Right kidney (tissue), 9 donors: ENCODE data around the gene PCBP2.
"Not testable (repeated sequence)": the region's sequence is repeated elsewhere in the genome, so short reads cannot be mapped to it uniquely, and the experiment has no call there.

Experiments
- DNase-seq: peaks from one replicate; pipeline ENCODE4 v3.0.0-alpha.2; 2016
- long read RNA-seq, 8 donors: transcript quantifications; one replicate each; lab custom pipeline, GENCODE V29; 2026

Gene PCBP2
- long read RNA-seq, donor 1, transcript PCBP2-202 (15 exons, 1,814 nt) = minor isoform, 7 of 106 reads
- long read RNA-seq, donor 1, transcript PCBP2-207 (15 exons, 1,457 nt) = minor isoform, 12 of 106 reads
- long read RNA-seq, donor 1, transcript PCBP2-209 (3 exons, 1,696 nt) = major isoform, 24 of 106 reads
- long read RNA-seq, donor 1, transcript PCBP2-203 (13 exons, 3,026 nt) = minor isoform, 8 of 106 reads
- long read RNA-seq, donor 1, partial matches to known transcripts = 13 of 106 reads
- long read RNA-seq, donor 1, other reads (novel, unspliced or antisense) = 25 of 106 reads
- long read RNA-seq, donor 2, transcript PCBP2-203 (13 exons, 3,026 nt) = minor isoform, 6 of 85 reads
- long read RNA-seq, donor 2, transcript PCBP2-207 (15 exons, 1,457 nt) = minor isoform, 5 of 85 reads
- long read RNA-seq, donor 2, transcript PCBP2-209 (3 exons, 1,696 nt) = major isoform, 11 of 85 reads
- long read RNA-seq, donor 2, partial matches to known transcripts = 42 of 85 reads
- long read RNA-seq, donor 2, other reads (novel, unspliced or antisense) = 6 of 85 reads
- long read RNA-seq, donor 3, transcript PCBP2-207 (15 exons, 1,457 nt) = minor isoform, 9 of 89 reads
- long read RNA-seq, donor 3, transcript PCBP2-209 (3 exons, 1,696 nt) = major isoform, 13 of 89 reads
- long read RNA-seq, donor 3, transcript PCBP2-201 (14 exons, 1,730 nt) = minor isoform, 5 of 89 reads
- long read RNA-seq, donor 3, partial matches to known transcripts = 36 of 89 reads
- long read RNA-seq, donor 3, other reads (novel, unspliced or antisense) = 11 of 89 reads
- long read RNA-seq, donor 4, transcript PCBP2-202 (15 exons, 1,814 nt) = minor isoform, 7 of 164 reads
- long read RNA-seq, donor 4, transcript PCBP2-203 (13 exons, 3,026 nt) = minor isoform, 6 of 164 reads
- long read RNA-seq, donor 4, transcript PCBP2-209 (3 exons, 1,696 nt) = major isoform, 36 of 164 reads
- long read RNA-seq, donor 4, transcript PCBP2-207 (15 exons, 1,457 nt) = minor isoform, 14 of 164 reads
- long read RNA-seq, donor 4, partial matches to known transcripts = 71 of 164 reads
- long read RNA-seq, donor 4, other reads (novel, unspliced or antisense) = 15 of 164 reads
- long read RNA-seq, donor 5, transcript PCBP2-203 (13 exons, 3,026 nt) = minor isoform, 11 of 173 reads
- long read RNA-seq, donor 5, transcript PCBP2-209 (3 exons, 1,696 nt) = major isoform, 20 of 173 reads
- long read RNA-seq, donor 5, transcript PCBP2-202 (15 exons, 1,814 nt) = minor isoform, 17 of 173 reads
- long read RNA-seq, donor 5, transcript PCBP2-207 (15 exons, 1,457 nt) = minor isoform, 18 of 173 reads
- long read RNA-seq, donor 5, partial matches to known transcripts = 36 of 173 reads
- long read RNA-seq, donor 5, other reads (novel, unspliced or antisense) = 43 of 173 reads
- long read RNA-seq, donor 6, transcript PCBP2-202 (15 exons, 1,814 nt) = minor isoform, 8 of 143 reads
- long read RNA-seq, donor 6, transcript PCBP2-207 (15 exons, 1,457 nt) = minor isoform, 12 of 143 reads
- long read RNA-seq, donor 6, transcript PCBP2-209 (3 exons, 1,696 nt) = major isoform, 17 of 143 reads
- long read RNA-seq, donor 6, transcript PCBP2-203 (13 exons, 3,026 nt) = minor isoform, 11 of 143 reads
- long read RNA-seq, donor 6, partial matches to known transcripts = 69 of 143 reads
- long read RNA-seq, donor 6, other reads (novel, unspliced or antisense) = 13 of 143 reads
- long read RNA-seq, donor 7, transcript PCBP2-202 (15 exons, 1,814 nt) = minor isoform, 13 of 243 reads
- long read RNA-seq, donor 7, transcript PCBP2-209 (3 exons, 1,696 nt) = major isoform, 33 of 243 reads
- long read RNA-seq, donor 7, transcript PCBP2-201 (14 exons, 1,730 nt) = minor isoform, 10 of 243 reads
- long read RNA-seq, donor 7, transcript PCBP2-203 (13 exons, 3,026 nt) = minor isoform, 11 of 243 reads
- long read RNA-seq, donor 7, partial matches to known transcripts = 113 of 243 reads
- long read RNA-seq, donor 7, other reads (novel, unspliced or antisense) = 36 of 243 reads
- long read RNA-seq, donor 8, transcript PCBP2-207 (15 exons, 1,457 nt) = minor isoform, 15 of 376 reads
- long read RNA-seq, donor 8, transcript PCBP2-209 (3 exons, 1,696 nt) = major isoform, 20 of 376 reads
- long read RNA-seq, donor 8, transcript PCBP2-203 (13 exons, 3,026 nt) = minor isoform, 8 of 376 reads
- long read RNA-seq, donor 8, transcript PCBP2-202 (15 exons, 1,814 nt) = minor isoform, 11 of 376 reads
- long read RNA-seq, donor 8, partial matches to known transcripts = 289 of 376 reads
- long read RNA-seq, donor 8, other reads (novel, unspliced or antisense) = 23 of 376 reads

DNA sequence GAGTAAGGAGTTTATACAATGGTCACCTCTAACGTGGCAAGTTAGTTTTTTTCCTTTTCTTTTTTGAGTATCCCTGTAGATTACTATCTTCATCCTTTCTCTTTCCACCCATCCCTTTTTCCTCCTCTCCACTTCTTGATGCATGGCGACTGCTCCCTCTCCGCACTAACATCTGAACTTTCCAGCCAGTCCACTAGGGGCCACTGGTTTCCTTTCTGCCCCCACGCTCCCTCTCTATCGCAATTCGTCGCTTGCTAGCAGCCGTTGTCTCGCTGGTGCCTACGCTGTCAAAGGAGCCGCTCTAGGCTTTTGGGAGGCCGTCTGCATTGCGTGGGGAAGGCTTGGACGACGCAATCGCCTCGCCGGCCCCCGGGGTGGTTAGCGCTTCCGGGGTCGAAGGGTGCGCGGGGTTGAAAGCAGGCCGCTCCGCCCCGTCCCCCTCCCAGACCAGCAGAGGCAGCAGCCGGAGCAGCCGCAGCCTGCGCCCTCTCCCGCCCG, at the start of gene PCBP2:
Gene PCBP2, plus strand, starts transcription at position 442 of the 498 bp plus-strand sequence. CDS start 2,699 bp downstream, outside the sequence.
- DNase-seq = peak; percentile 85

DNA sequence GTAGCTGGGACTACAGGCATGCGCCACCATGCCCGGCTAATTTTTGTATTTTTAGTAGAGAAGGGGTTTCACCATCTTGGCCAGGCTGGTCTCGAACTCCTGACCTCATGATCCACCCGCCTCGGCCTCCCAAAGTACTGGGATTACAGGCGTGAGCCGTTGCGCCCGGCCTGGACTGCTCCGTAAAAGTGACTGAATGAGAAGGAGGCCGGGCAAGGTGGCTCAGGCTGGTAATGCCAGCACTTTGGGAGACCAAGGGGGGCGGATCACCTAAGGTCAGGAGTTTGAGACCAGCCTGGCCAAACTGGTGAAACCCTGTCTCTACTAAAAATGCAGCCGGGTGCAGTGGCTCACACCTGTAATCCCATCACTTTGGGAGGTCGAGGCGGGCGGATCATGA, 49.6 kb upstream of the PCBP2 start:
- DNase-seq = not testable (repeated sequence)

DNA sequence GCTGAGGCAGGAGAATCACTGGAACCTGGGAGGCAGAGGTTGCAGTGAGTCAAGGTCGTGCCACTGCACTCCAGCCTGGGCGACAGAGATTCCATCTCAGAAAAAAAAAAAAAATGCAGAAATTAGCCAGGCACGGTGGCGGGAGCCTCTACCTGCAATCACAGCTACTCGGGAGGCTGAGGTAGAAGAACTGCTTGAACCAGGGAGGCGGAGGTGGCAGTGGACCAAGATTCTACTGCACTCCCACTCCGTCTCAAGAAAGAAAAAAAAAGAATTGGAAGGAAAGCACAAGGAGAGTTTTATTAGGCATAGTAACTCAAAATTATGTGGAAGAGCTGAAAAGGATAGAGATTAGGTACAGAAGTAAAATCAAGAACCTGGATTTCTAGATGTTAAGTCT, 49.0 kb upstream of the PCBP2 start:
- no peak for DNase-seq

DNA sequence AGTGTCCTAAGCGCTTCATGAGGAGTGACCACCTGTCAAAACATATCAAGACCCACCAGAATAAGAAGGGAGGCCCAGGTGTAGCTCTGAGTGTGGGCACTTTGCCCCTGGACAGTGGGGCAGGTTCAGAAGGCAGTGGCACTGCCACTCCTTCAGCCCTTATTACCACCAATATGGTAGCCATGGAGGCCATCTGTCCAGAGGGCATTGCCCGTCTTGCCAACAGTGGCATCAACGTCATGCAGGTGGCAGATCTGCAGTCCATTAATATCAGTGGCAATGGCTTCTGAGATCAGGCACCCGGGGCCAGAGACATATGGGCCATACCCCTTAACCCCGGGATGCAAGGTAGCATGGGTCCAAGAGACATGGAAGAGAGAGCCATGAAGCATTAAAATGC, 41.0 kb upstream of the PCBP2 start:
- no peak for DNase-seq

DNA sequence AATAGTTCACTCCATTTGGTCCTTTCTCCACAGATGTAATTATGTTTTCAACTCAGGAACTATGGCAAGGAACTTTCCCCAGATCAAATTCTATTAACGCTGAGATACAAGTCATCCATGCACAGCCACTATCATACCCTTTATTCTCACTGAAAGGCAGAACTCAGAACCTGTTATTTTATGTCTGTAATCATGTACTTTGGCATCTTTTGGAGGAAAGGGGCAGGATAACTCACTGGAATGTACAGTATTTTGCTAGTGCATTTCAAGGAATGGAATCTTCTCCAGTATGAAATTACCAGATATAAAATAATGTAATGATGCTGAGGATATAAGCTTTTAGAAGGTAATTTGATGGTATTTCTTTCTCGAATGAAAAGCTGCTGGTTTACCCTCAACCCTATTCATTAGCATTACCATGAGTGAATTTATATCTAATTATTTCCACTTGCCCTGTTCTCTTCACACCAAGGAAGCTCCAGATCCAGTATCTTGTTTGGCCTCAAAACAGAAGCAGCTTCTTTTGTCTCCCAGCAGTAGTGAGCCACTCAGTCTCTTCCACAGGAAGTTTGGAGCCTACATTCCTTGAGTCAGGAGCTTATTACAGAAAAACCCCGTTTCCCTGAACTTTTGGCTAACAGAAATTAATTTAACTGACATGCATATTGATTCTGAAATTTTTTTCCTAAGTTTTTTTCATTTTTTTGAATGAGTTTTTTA, 38.3 kb upstream of the PCBP2 start:
- no peak for DNase-seq

DNA sequence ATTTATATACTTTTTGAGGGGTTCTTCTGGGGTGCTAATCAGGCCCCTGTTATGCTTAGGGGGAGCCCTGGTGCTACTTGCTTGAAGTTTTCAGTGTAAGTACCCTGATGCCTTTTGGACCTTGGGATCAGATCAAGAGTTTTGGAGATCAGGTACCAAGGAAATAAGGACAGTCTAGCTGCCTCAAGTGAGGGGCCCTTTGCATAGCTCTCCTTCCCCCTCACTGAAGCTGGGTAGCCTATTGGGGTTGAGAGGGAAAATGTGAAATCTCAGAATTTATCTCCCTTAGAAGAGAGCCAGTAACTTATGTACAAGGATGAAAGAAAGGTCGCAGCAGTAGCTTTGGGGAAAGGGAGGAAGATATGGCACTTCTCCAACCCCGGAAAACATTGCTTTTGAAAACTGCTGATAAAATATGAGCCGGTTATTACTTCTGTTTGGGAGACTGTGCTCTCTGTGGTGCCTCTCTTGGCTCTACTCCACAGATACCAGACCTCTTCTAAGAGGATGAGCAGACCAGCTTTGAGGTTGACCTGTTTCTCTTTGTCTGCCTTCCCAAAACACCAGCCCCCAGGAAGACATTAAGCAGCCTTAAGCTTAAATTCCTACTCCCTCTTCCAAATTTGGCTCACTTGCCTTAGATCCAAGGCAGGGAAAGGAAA, 37.0 kb upstream of the PCBP2 start:
- DNase-seq = no peak

DNA sequence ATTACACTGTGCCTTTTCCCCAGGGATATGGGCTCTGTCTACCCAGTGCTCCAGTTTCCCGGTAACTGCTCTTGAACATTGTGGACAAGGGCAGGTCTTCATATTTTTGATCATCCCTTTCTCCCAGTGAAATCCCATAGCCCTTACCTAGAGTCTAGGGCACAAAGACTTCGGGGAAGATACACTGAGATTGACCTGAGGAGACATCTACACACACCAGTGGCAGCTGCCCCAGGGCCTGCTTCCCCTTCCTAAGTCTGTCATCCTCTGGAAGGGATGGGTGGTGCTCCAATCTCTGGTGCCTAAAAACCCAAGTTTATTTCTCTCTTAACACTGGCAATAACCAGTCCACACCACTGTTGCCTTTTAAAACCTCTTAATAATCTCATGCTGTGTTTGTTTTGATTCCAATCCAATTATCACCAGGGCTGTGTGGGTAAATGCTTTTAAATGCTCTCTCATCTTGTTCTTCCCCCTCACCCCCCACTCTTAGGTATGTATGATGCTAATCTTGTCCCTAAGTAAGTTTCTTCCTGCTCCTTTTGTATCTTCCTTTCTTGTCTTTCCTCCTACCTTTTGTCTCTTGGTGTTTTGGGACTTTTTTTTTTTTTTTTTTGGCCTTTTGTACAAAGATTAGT, 36.0 kb upstream of the PCBP2 start:
- not testable (repeated sequence) for DNase-seq

DNA sequence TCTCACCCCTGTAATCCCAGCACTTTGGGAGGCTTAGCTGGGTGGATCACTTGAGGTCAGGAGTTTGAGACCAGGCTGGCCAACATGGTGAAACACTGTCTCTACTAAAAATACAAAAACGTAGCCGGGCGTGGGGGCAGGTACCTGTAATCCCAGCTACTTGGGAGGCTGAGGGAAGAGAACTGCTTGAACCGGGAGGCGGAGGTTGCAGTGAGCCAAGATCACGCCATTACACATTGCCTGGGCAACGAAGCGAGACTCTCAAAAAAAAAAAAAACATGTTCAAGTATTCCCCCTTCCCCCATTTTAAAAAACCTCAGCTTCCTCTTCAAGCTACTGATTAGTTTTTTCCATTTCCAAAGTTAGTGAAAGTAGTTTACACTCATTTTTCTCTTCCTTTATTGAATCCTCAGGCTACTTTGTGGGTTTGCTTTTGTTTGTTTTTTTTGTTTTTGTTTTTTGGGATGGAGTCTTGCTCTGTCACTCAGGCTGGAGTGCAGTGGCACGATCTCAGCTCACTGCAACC, 34.5 kb upstream of the PCBP2 start:
- DNase-seq = not testable (repeated sequence)

DNA sequence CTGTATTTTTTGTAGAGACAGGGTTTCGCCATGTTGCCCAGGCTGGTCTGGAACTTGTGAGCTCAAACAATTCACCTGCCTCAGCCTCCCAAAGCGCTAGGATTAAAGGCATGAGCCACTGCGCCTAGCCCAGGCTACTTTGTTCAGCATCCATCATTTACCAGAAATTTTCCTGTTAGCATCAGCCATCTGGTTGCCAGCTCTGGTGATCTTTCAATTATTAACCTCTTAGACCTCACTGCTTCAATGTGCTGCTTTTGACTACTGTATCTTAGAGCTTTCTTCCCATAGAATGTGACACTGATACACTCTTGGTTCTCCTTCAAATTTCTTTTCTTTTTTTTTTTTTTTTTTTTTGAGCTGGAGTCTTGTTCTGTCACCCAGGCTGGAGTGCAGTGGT, 33.7 kb upstream of the PCBP2 start:
- DNase-seq = no peak

DNA sequence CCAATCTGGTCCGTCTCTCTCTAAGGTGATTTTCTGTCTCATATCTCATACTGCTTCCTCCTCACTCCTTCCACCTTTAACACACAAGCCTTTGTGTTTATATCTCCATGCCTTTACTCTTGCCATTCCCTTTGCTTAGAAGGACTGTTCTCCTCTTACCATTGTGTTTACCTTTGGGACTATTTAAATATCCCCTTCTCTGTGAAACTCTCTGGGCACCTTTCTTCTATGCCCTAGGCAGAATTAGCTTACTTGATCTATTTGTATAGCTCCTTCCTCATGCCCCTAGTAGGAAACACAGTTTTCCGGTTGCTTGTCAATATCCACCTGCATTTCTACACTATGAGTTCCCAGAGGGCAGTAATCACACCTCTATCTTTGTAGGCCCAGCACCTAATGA, 32.1 kb upstream of the PCBP2 start:
- DNase-seq = no peak

DNA sequence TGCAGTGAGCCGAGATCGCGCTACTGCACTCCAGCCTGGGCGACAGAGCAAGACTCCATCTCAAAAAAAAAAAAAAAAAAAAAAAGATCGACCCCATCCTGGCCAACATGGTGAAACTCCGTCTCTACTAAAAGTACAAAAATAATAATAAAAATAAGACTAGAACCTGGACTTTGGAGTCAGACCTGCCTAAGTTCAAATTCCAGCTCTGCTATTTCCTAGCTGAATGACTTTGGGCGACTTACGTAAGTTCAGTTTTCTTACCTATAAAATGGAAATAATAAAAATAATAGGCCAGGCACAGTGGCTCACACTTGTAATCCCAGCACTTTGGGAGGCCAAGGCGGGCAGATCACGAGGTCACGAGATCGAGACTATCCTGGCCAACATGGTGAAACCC, 29.7 kb upstream of the PCBP2 start:
- DNase-seq = not testable (repeated sequence)

DNA sequence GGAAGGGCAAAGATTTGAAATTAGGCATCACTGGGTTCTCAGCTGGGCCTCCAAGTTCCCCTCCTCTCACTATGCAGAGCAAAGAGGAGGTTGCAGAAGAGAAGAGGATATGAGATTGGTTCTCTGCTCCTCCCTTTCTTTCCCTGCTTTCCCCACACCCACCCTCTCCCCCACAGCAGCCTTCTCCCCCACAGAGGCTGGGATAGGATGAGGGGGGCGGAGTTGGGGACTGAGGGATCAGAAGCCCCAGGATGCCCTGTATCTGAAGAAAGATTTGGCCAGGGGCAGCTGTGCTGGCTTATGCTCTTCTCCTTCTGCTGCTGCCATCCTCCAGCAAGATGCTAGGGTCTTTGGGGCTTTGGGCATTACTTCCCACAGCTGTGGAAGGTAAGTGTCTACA, 28.3 kb upstream of the PCBP2 start, which contains the start of gene AMHR2:
Gene AMHR2, plus strand, starts transcription at position 259 of the 400 bp plus-strand sequence. Its CDS starts 80 bp downstream, at position 339.
- no peak for DNase-seq

DNA sequence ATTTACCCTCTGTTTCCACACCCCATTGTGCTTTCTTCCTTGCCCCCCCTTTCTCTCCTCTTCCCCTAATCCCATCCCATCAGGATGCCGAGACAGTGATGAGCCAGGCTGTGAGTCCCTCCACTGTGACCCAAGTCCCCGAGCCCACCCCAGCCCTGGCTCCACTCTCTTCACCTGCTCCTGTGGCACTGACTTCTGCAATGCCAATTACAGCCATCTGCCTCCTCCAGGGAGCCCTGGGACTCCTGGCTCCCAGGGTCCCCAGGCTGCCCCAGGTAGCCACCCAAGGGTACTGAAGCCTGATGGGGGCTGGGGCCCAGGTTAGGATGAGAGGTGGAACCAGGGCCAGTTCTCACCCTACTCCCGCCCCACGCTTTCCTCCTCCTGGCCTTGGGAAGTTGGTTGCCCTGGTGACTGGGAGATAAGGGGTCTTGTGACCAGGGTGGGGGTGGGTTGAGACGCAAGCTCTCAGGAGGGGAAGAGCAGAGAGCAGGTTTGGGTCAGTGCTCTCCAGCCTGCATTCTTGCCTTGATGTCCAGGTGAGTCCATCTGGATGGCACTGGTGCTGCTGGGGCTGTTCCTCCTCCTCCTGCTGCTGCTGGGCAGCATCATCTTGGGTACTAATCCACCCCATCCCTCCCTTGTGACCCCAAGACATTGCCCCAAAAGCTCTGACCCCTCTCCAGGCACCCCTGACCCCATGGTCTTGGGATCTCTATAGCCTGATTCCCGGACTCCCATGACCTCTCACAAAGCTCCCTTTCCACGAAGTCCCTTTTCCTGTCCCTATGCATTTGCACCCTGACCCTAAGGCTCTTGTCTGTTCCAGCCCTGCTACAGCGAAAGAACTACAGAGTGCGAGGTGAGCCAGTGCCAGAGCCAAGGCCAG, 27.0 kb upstream of the PCBP2 start:
- no peak for DNase-seq

DNA sequence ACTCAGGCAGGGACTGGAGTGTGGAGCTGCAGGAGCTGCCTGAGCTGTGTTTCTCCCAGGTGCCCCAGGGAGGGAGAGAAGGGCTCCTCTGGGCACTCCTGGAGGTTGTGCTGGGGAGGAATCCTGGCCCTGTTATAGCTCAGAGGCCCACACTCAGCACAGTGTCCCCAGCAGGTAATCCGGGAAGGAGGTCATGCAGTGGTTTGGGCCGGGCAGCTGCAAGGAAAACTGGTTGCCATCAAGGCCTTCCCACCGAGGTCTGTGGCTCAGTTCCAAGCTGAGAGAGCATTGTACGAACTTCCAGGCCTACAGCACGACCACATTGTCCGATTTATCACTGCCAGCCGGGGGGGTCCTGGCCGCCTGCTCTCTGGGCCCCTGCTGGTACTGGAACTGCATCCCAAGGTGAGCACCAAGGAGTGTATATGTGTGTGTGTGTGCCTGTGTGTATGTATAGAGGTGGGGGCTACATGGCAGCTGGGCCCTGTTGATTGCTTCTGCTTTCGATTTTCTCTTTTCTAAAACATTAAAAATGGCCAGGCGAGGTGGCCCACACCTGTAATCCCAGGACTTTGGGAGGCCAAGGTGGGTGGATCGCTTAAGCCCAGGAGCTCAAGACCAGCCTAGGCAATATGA, 26.3 kb upstream of the PCBP2 start:
- DNase-seq = no peak

DNA sequence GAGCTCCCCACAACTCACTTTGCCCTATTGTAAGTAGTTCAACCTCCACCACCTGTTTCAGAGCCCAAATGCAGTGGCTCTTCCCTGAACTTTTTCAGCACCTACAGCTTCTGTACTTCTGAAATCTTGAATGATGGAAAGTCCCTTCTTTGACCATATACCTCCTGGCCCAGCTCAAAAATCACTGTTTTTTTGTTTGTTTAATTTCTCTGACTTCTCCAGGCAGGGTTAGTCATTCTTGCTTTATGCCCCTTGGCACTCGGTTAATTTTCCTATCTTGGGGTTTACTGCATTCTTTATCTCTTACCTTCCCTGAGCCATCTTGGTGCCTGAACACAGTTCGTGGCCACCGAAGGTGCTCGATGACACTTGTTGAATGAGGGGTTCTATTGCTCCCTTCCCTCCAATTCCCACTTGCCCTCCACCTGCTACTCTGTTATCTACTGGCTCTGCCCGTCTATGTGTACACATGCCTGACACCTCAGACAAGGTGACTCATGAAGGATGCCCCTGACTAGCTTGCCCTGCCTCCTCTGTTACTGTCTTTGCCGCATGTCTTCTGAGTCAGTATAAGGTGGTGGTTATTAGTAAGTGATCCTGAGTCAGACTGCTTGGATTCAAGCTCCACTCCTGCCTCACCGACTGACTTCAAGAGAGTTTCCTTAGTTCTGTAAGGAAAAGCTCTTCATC, 23.9 kb upstream of the PCBP2 start:
- DNase-seq = no peak

DNA sequence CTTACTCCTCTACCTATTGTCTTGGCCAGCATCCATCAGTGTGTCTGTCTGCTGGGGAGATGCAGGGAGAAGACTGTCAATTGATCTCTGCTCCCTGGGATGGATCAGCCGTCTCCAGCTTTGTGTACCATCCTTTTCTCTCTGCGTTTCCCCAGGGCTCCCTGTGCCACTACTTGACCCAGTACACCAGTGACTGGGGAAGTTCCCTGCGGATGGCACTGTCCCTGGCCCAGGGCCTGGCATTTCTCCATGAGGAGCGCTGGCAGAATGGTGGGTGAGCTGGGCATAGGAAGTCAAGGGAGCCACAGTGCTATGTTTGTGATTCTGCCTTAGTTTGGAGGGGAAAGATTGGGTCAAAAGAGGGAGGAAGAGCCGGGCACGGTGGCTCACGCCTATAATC, 23.2 kb upstream of the PCBP2 start:
- no peak for DNase-seq
